HEK293 (cell line): ENCODE measurements around the gene RORB.

Experiments
- CTCF ChIA-PET: fragments of 350-600 bp; formaldehyde crosslinking; extraction: SDS; loops from one replicate; lab custom pipeline; 2021; ENCODE audit warnings: antibody characterized with exemption; lab: Yijun Ruan, JAX
- POLR2A ChIA-PET: fragments of 300-600 bp; formaldehyde crosslinking; extraction: SDS; loops from one replicate; lab custom pipeline; 2020; ENCODE audit warnings: antibody characterized with exemption, inconsistent platforms; lab: Yijun Ruan, JAX
- H3K27ac ChIP-seq: fragments of 200-500 bp; sonication (Bioruptor generic); 2 replicates; pipeline ENCODE4 v1.5.1; 2014; ENCODE audit warnings: low read depth, low read length, control low read depth, inconsistent platforms; ENCODE audit errors: extremely low read depth
- H3K36me3 ChIP-seq, 2 experiments: fragments of 200-500 bp in 1 of 2; sonication (Bioruptor generic) in 1 of 2; 1 replicate in 1 of 2; 2 replicates in 1 of 2; pipeline ENCODE4 v1.5.1; 2014 to 2017; ENCODE audit warnings: inconsistent platforms in 2 of 2, low read length in 2 of 2; ENCODE audit not compliant: control insufficient read depth in 2 of 2, insufficient read depth in 1 of 2
- H3K4me1 ChIP-seq: fragments of 200-500 bp; sonication (Bioruptor generic); 2 replicates; pipeline ENCODE4 v1.5.1; 2014; ENCODE audit warnings: mild to moderate bottlenecking, low read length, inconsistent platforms; ENCODE audit not compliant: control insufficient read depth, insufficient read depth
- H3K4me3 ChIP-seq: 2 replicates; pipeline ENCODE4 v1.5.1; 2011; ENCODE audit warnings: low read depth, mild to moderate bottlenecking, control low read depth, low read length, moderate library complexity
- H3K9me3 ChIP-seq: fragments of 200-500 bp; sonication (Bioruptor generic); 2 replicates; pipeline ENCODE4 v1.5.1; 2014; ENCODE audit warnings: low read depth, low read length, inconsistent platforms; ENCODE audit not compliant: control insufficient read depth, insufficient read depth
- ELK4 ChIP-seq: IDR thresholded peaks from 2 replicates; pipeline ENCODE4 v1.6.1; 2011; ENCODE audit warnings: mild to moderate bottlenecking, low read depth, low read length, borderline replicate concordance
- FEZF1 ChIP-seq: fragments of 450-650 bp; formaldehyde crosslinking; IDR thresholded peaks from 2 replicates; pipeline ENCODE4 v1.5.1; 2016; ENCODE audit warnings: missing biosample characterization, missing genetic modification characterization
- GLI2 ChIP-seq: fragments of 450-650 bp; formaldehyde crosslinking; IDR thresholded peaks from 2 replicates; pipeline ENCODE4; 2017; ENCODE audit warnings: missing biosample characterization, missing genetic modification characterization, low read depth, borderline replicate concordance
- HOXC10 ChIP-seq: sonication (generic); formaldehyde crosslinking; IDR thresholded peaks from 2 replicates; pipeline ENCODE4 v1.8.1; 2023; ENCODE audit warnings: mild to moderate bottlenecking, missing genetic modification reagents
- MYNN ChIP-seq: fragments of 450-650 bp; formaldehyde crosslinking; IDR thresholded peaks from 2 replicates; pipeline ENCODE4 v1.5.1; 2016; ENCODE audit warnings: missing biosample characterization, missing genetic modification characterization, borderline replicate concordance
- MZF1 ChIP-seq: fragments of 450-650 bp; formaldehyde crosslinking; IDR thresholded peaks from 2 replicates; pipeline ENCODE4 v1.5.1; 2017; ENCODE audit warnings: missing biosample characterization, missing genetic modification characterization, borderline replicate concordance
- REPIN1 ChIP-seq: fragments of 450-650 bp; formaldehyde crosslinking; IDR thresholded peaks from 2 replicates; pipeline ENCODE4 v1.5.1; 2017; ENCODE audit warnings: missing biosample characterization, missing genetic modification characterization, low read depth
- SP2 ChIP-seq: fragments of 450-650 bp; formaldehyde crosslinking; IDR thresholded peaks from 2 replicates; pipeline ENCODE4 v1.5.1; 2016; ENCODE audit warnings: missing biosample characterization, missing genetic modification characterization
- ZBTB17 ChIP-seq: fragments of 450-650 bp; formaldehyde crosslinking; IDR thresholded peaks from 2 replicates; pipeline ENCODE4 v1.5.1; 2016; ENCODE audit warnings: missing biosample characterization, missing genetic modification characterization
- ZFHX2 ChIP-seq: fragments of 450-650 bp; formaldehyde crosslinking; conservative IDR thresholded peaks from 2 replicates; pipeline ENCODE4 v1.5.1; 2016; ENCODE audit warnings: missing biosample characterization, missing genetic modification characterization
- ZFP69B ChIP-seq: fragments of 450-650 bp; formaldehyde crosslinking; IDR thresholded peaks from 2 replicates; pipeline ENCODE4 v1.5.1; 2016; ENCODE audit warnings: missing biosample characterization, missing genetic modification characterization
- ZNF10 ChIP-seq: fragments of 450-650 bp; formaldehyde crosslinking; IDR thresholded peaks from 2 replicates; pipeline ENCODE4 v1.5.1; 2017; ENCODE audit warnings: missing biosample characterization, missing genetic modification characterization
- ZNF132 ChIP-seq: fragments of 450-650 bp; formaldehyde crosslinking; IDR thresholded peaks from 2 replicates; pipeline ENCODE4 v1.5.1; 2017; ENCODE audit warnings: missing biosample characterization, missing genetic modification characterization, borderline replicate concordance
- ZNF24 ChIP-seq: fragments of 450-650 bp; formaldehyde crosslinking; IDR thresholded peaks from 2 replicates; pipeline ENCODE4 v1.5.1; 2016; ENCODE audit warnings: missing biosample characterization, missing genetic modification characterization
- ZNF404 ChIP-seq: fragments of 450-650 bp; formaldehyde crosslinking; IDR thresholded peaks from 2 replicates; pipeline ENCODE4 v1.5.1; 2017; ENCODE audit warnings: missing biosample characterization, missing genetic modification characterization
- ZNF473 ChIP-seq: fragments of 450-650 bp; formaldehyde crosslinking; IDR thresholded peaks from 2 replicates; pipeline ENCODE4 v1.5.1; 2017; ENCODE audit warnings: missing biosample characterization, missing genetic modification characterization
- ZNF48 ChIP-seq: fragments of 450-650 bp; formaldehyde crosslinking; IDR thresholded peaks from 2 replicates; pipeline ENCODE4 v1.5.1; 2016; ENCODE audit warnings: missing biosample characterization, missing genetic modification characterization
- ZNF600 ChIP-seq: fragments of 450-650 bp; formaldehyde crosslinking; IDR thresholded peaks from 2 replicates; pipeline ENCODE4 v1.5.1; 2016; ENCODE audit warnings: missing biosample characterization, missing genetic modification characterization
- ZNF610 ChIP-seq: fragments of 450-650 bp; formaldehyde crosslinking; IDR thresholded peaks from 2 replicates; pipeline ENCODE4 v1.5.1; 2016; ENCODE audit warnings: missing biosample characterization, missing genetic modification characterization, borderline replicate concordance
- ZNF664 ChIP-seq: fragments of 450-650 bp; formaldehyde crosslinking; IDR thresholded peaks from 2 replicates; pipeline ENCODE4 v1.5.1; 2016; ENCODE audit warnings: missing biosample characterization, missing genetic modification characterization
- ZNF843 ChIP-seq: fragments of 450-650 bp; formaldehyde crosslinking; IDR thresholded peaks from 2 replicates; pipeline ENCODE4 v1.5.1; 2016; ENCODE audit warnings: missing biosample characterization, missing genetic modification characterization
- TF ChIP-seq, protein P1 (sequence below): fragments of 450-650 bp; formaldehyde crosslinking; optimal IDR thresholded peaks from 2 replicates; pipeline ENCODE3; 2016; ENCODE audit warnings: missing biosample characterization, mild to moderate bottlenecking, missing genetic modification characterization

Gene RORB

DNA sequence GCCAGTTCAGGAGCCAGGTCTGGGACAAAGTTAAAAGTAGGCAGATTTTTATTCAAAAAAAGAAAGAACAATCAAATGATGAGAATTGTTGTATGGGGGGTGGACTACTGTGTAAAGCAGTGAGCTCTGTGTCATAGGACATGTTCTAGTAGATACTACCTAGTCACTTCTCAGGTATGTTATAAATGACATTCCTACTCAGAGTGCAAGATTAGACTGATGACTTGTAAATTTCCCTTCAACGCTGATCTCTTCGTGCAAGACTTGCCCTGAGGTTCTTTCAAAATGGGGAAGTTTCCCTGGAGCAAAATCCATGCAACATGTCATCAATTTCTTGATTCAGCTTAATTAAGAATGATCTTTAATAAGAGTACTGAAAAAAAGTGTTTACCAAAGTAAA lies 175.1 kb downstream of the RORB start:
- no peak for TF ChIP-seq FEZF1 (tag by site-specific recombination)
- no peak for TF ChIP-seq ZNF473 (tag by site-specific recombination)
- Histone ChIP-seq H3K36me3 (no peaks in the 10 kb centered on the region), H3K9me3 (no peaks in the 10 kb centered on the region), H3K4me3 (no peak overlapping the region), H3K27ac (no peak overlapping the region), H3K4me1 (no peaks in the 10 kb centered on the region)
- CTCF ChIA-PET: no interaction called here
- POLR2A ChIA-PET: no interaction called here

GRCh38 chr9:74674077-74674476 lies 176.9 kb downstream of the RORB start:
- H3K36me3 ChIP-seq: no peaks in the 10 kb centered on the region
- no peak overlapping the region for H3K27ac ChIP-seq
- H3K4me1 ChIP-seq: no peaks in the 10 kb centered on the region
- TF ChIP-seq MZF1 (tag by site-specific recombination) (no peak), ZNF664 (tag by site-specific recombination) (no peak), ZNF24 (no peak), SP2 (tag by site-specific recombination) (no peak), ZBTB17 (tag by site-specific recombination) (no peak), ZNF843 (no peak), ZNF10 (tag by site-specific recombination) (no peak), ZNF404 (tag by site-specific recombination) (no peak), MYNN (tag by site-specific recombination) (no peak), ZNF132 (tag by site-specific recombination) (no peak), REPIN1 (tag by site-specific recombination) (no peak), ZFP69B (tag by site-specific recombination) (no peak), ZFHX2 (tag by site-specific recombination) (no peak), ELK4 (no peak), ZNF48 (no peak), HOXC10 (CRISPR knock-in tag) (no peak), ZNF610 (tag by site-specific recombination) (no peak)
- H3K9me3 ChIP-seq: no peaks in the 10 kb centered on the region
- POLR2A ChIA-PET: no interaction called here
- CTCF ChIA-PET: no interaction called here
- H3K4me3 ChIP-seq: no peak overlapping the region

GRCh38 chr9:74681906-74682305 lies 184.8 kb downstream of the RORB start:
- TF ChIP-seq GLI2 (no peak), ZNF600 (tag by site-specific recombination) (no peak)
- TF ChIP-seq, protein P1, sequence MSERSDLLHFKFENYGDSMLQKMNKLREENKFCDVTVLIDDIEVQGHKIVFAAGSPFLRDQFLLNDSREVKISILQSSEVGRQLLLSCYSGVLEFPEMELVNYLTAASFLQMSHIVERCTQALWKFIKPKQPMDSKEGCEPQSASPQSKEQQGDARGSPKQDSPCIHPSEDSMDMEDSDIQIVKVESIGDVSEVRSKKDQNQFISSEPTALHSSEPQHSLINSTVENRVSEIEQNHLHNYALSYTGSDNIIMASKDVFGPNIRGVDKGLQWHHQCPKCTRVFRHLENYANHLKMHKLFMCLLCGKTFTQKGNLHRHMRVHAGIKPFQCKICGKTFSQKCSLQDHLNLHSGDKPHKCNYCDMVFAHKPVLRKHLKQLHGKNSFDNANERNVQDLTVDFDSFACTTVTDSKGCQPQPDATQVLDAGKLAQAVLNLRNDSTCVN (tag by site-specific recombination): no peak
- TF ChIP-seq, all 188 proteins: peak for 0
- Histone ChIP-seq H3K9me3 (no peaks in the 10 kb centered on the region), H3K4me1 (no peaks in the 10 kb centered on the region), H3K4me3 (no peak overlapping the region), H3K27ac (no peak overlapping the region), H3K36me3 (no peaks in the 10 kb centered on the region)
- ChIA-PET POLR2A (no interaction called here), CTCF (interaction anchor here (0.6 kb wide), 1 partner anchor 45 kb away, joined by 4 read pairs; no protein-coding TSS in a partner anchor)
